PC-9 (cell line): Measurements from ENCODE around the gene SEZ6L. TPM values are rescaled to one million over a fixed set of nuclear protein-coding genes. Genes with fewer than 3 reads are reported as not detected.

Experiments
- BruUV-seq: library from RNA; stranded (reverse); fragments of 400-500 nt; replicated peaks from 2 replicates; lab custom pipeline; 2021; lab: Mats Ljungman, UMichigan
- CTCF ChIA-PET: fragments of 300-600 bp; sonication (Branson Sonifier 250); formaldehyde crosslinking; loops from one replicate; lab custom pipeline; 2022; ENCODE audit warnings: antibody characterized with exemption; lab: Charles Lee
- POLR2A ChIA-PET: fragments of 300-600 bp; sonication (Branson Sonifier 250); formaldehyde crosslinking; loops from one replicate; lab custom pipeline; 2022; ENCODE audit warnings: antibody characterized with exemption; ENCODE audit not compliant: unreplicated experiment; lab: Charles Lee
- DNase-seq, 2 experiments: peaks; one replicate each; pipeline versions ENCODE4 v3.0.0 to v3.0.0-alpha.2; 2015 to 2022; ENCODE audit warnings: mixed read lengths in 1 of 2
- H2AFZ ChIP-seq: fragments of 200-600 bp; sonication (generic); 2 replicates; pipeline ENCODE4 v1.8.1; 2017; ENCODE audit warnings: antibody characterized with exemption
- H3F3A ChIP-seq: fragments of 200-600 bp; sonication (generic); 2 replicates; pipeline ENCODE4 v1.8.1; 2017; ENCODE audit warnings: antibody characterized with exemption, mild to moderate bottlenecking, low read depth; ENCODE audit not compliant: insufficient read depth
- H3K27ac ChIP-seq: fragments of 200-600 bp; sonication (generic); 2 replicates; pipeline ENCODE4 v1.6.1; 2016; ENCODE audit warnings: mixed run types
- H3K27me3 ChIP-seq: fragments of 200-600 bp; sonication (generic); 2 replicates; pipeline ENCODE4 v1.6.1; 2016; ENCODE audit warnings: low read depth, mixed run types; ENCODE audit not compliant: insufficient read depth
- H3K36me3 ChIP-seq: fragments of 200-600 bp; sonication (generic); 2 replicates; pipeline ENCODE4 v1.6.1; 2016; ENCODE audit warnings: low read depth, mixed run types
- H3K4me1 ChIP-seq: fragments of 200-600 bp; sonication (generic); replicated peaks from 2 replicates; pipeline ENCODE4 v1.6.1; 2016; ENCODE audit warnings: mixed run types; ENCODE audit not compliant: insufficient read depth
- H3K4me2 ChIP-seq: fragments of 200-600 bp; sonication (generic); 2 replicates; pipeline ENCODE4 v1.6.1; 2017; ENCODE audit warnings: mixed run types
- H3K4me3 ChIP-seq: fragments of 200-600 bp; sonication (generic); 2 replicates; pipeline ENCODE4 v1.6.1; 2016; ENCODE audit warnings: mixed run types
- H3K79me2 ChIP-seq: fragments of 200-600 bp; sonication (generic); 2 replicates; pipeline ENCODE4 v1.6.1; 2017; ENCODE audit warnings: low read depth, mixed run types
- H3K9me2 ChIP-seq: fragments of 200-600 bp; sonication (generic); 2 replicates; pipeline ENCODE4 v1.8.1; 2017; ENCODE audit warnings: mild to moderate bottlenecking; ENCODE audit not compliant: insufficient read depth
- H3K9me3 ChIP-seq: fragments of 200-600 bp; sonication (generic); 2 replicates; pipeline ENCODE4 v1.8.1; 2016; ENCODE audit warnings: low read depth; ENCODE audit not compliant: insufficient read depth
- H4K20me1 ChIP-seq: fragments of 200-600 bp; sonication (generic); 2 replicates; pipeline ENCODE4 v1.8.1; 2017; ENCODE audit not compliant: insufficient read depth
- CTCF ChIP-seq: fragments of 200-600 bp; sonication (generic); conservative IDR thresholded peaks from 2 replicates; pipeline ENCODE4 v1.6.1; 2017; ENCODE audit warnings: mixed run types, antibody characterized with exemption, mild to moderate bottlenecking, moderate library complexity
- EZH2 ChIP-seq: fragments of 200-600 bp; sonication (generic); IDR thresholded peaks from 2 replicates; pipeline ENCODE4 v1.8.0; 2017; ENCODE audit warnings: antibody characterized with exemption, low read depth
- intact Hi-C: fragments of 100-400 bp; cut with micrococcal nuclease; formaldehyde crosslinking; loops from one replicate; pipeline ENCODE4 v1.10.0; 2022; ENCODE audit not compliant: unreplicated experiment
- total RNA-seq: library from RNA; stranded (reverse); gene quantifications from 2 replicates; pipeline ENCODE4 v1.2.3, GENCODE V29; 2021

The SEZ6L gene
- total RNA-seq, 1 experiment from 2014 or later, result not detected

- Histone ChIP-seq H2AFZ (no peak overlapping the region), H3K9me2 (no peaks in the 10 kb centered on the region), H3K36me3 (no peaks in the 10 kb centered on the region), H4K20me1 (no peaks in the 10 kb centered on the region), H3K9me3 (no peaks in the 10 kb centered on the region; the same call in 1 of the 2 replicates), H3K4me2 (no peak overlapping the region), H3K79me2 (no peaks in the 10 kb centered on the region), H3K27ac (no peak overlapping the region), H3K4me1 (no peaks in the 10 kb centered on the region), H3F3A (no peaks in the 10 kb centered on the region), H3K4me3 (no peak overlapping the region), H3K27me3 (peaks cover 28% of the 10 kb centered on the region; the same call in 1 of the 2 replicates)
- intact Hi-C loops, result no loop called here
- no peak for DNase-seq
- TF ChIP-seq EZH2, result no peak
- TF ChIP-seq CTCF, result no peak
- CTCF ChIA-PET, result no interaction called here
- BruUV-seq, result no TSS peak
- POLR2A ChIA-PET, result no interaction called here
These were observed 871 bp upstream of the SEZ6L start for GRCh38 chr22:26168330-26168851.

GRCh38 chr22:26168939-26169314 is 335 bp upstream of the SEZ6L start:
- ChIA-PET POLR2A (no interaction called here), CTCF (no interaction called here)
- H3K4me1 ChIP-seq, result no peaks in the 10 kb centered on the region
- H3K36me3 ChIP-seq, result no peaks in the 10 kb centered on the region
- no peaks in the 10 kb centered on the region for H3F3A ChIP-seq
- no peak overlapping the region for H3K4me2 ChIP-seq
- no peak overlapping the region for H2AFZ ChIP-seq
- intact Hi-C loops, result no loop called here
- DNase-seq, result no peak
- H3K4me3 ChIP-seq, result no peak overlapping the region
- no peaks in the 10 kb centered on the region; the same call in 1 of the 2 replicates for H3K9me3 ChIP-seq
- H3K9me2 ChIP-seq, result no peaks in the 10 kb centered on the region
- peaks cover 28% of the 10 kb centered on the region; the same call in 1 of the 2 replicates for H3K27me3 ChIP-seq
- no TSS peak for BruUV-seq
- no peak for TF ChIP-seq EZH2
- no peak for TF ChIP-seq CTCF
- H4K20me1 ChIP-seq, result no peaks in the 10 kb centered on the region
- no peaks in the 10 kb centered on the region for H3K79me2 ChIP-seq
- no peak overlapping the region for H3K27ac ChIP-seq

GRCh38 chr22:26170112-26170492 is 840 bp downstream of the SEZ6L start:
- no peak for DNase-seq
- no peak overlapping the region for H2AFZ ChIP-seq
- no peak overlapping the region for H3K4me2 ChIP-seq
- POLR2A ChIA-PET, result no interaction called here
- H3K27ac ChIP-seq, result no peak overlapping the region
- H3K4me1 ChIP-seq, result no peaks in the 10 kb centered on the region
- intact Hi-C loops, result no loop called here
- H3F3A ChIP-seq, result no peaks in the 10 kb centered on the region
- H3K4me3 ChIP-seq, result no peak overlapping the region
- TF ChIP-seq EZH2 (no peak), CTCF (no peak)
- no peaks in the 10 kb centered on the region for H3K9me2 ChIP-seq
- H3K79me2 ChIP-seq, result no peaks in the 10 kb centered on the region
- H4K20me1 ChIP-seq, result no peaks in the 10 kb centered on the region
- CTCF ChIA-PET, result no interaction called here
- no TSS peak for BruUV-seq
- H3K27me3 ChIP-seq, result peaks cover 33% of the 10 kb centered on the region; the same call in 1 of the 2 replicates
- no peaks in the 10 kb centered on the region; the same call in 1 of the 2 replicates for H3K9me3 ChIP-seq
- H3K36me3 ChIP-seq, result no peaks in the 10 kb centered on the region
